Measurements from ENCODE around the gene FAM227B.
"Not testable (repeated sequence)": the region's sequence is repeated elsewhere in the genome, so short reads cannot be mapped to it uniquely, and the experiment has no call there.

Gene FAM227B

GRCh38 chr15:49610157-49610918, 10.3 kb downstream of the FAM227B start:
- no peak for DNase-seq (ENCODE audit: low read depth)

GRCh38 chr15:49606594-49606993, 14.0 kb downstream of the FAM227B start:
- DNase-seq (ENCODE audit: low read depth): no peak

GRCh38 chr15:49605588-49605987, 15.0 kb downstream of the FAM227B start:
- DNase-seq (ENCODE audit: low read depth): no peak

- no peak for DNase-seq (ENCODE audit: low read depth)
Measured at GRCh38 chr15:49604625-49605409, 15.8 kb downstream of the FAM227B start.

- DNase-seq (ENCODE audit: low read depth): not testable (repeated sequence)
Measured at GRCh38 chr15:49592829-49593316, 27.7 kb downstream of the FAM227B start.

GRCh38 chr15:49589030-49589429, 31.6 kb downstream of the FAM227B start:
- no peak for DNase-seq (ENCODE audit: low read depth)

GRCh38 chr15:49573421-49573820, 47.2 kb downstream of the FAM227B start:
- no peak for DNase-seq (ENCODE audit: low read depth)

GRCh38 chr15:49570672-49571071, 49.9 kb downstream of the FAM227B start:
- no peak for DNase-seq (ENCODE audit: low read depth)

GRCh38 chr15:49570174-49570573, 50.4 kb downstream of the FAM227B start:
- no peak for DNase-seq (ENCODE audit: low read depth)

- no peak for DNase-seq (ENCODE audit: low read depth)
Measured at GRCh38 chr15:49560045-49560444, 60.6 kb downstream of the FAM227B start.

- no peak for DNase-seq (ENCODE audit: low read depth)
Measured at GRCh38 chr15:49558929-49559328, 61.7 kb downstream of the FAM227B start.

GRCh38 chr15:49556437-49556836, 64.2 kb downstream of the FAM227B start:
- DNase-seq (ENCODE audit: low read depth): no peak

GRCh38 chr15:49550342-49550741, 70.3 kb downstream of the FAM227B start:
- not testable (repeated sequence) for DNase-seq (ENCODE audit: low read depth)

GRCh38 chr15:49538520-49538919, 82.1 kb downstream of the FAM227B start:
- no peak for DNase-seq (ENCODE audit: low read depth)

GRCh38 chr15:49530092-49530491, 90.5 kb downstream of the FAM227B start:
- DNase-seq (ENCODE audit: low read depth): no peak

GRCh38 chr15:49528289-49528688, 92.3 kb downstream of the FAM227B start:
- no peak for DNase-seq (ENCODE audit: low read depth)

GRCh38 chr15:49521802-49522201, 98.8 kb downstream of the FAM227B start:
- DNase-seq (ENCODE audit: low read depth): no peak

GRCh38 chr15:49512739-49513138, 107.9 kb downstream of the FAM227B start:
- DNase-seq (ENCODE audit: low read depth): not testable (repeated sequence)

GRCh38 chr15:49507261-49507660, 113.4 kb downstream of the FAM227B start:
- no peak for DNase-seq (ENCODE audit: low read depth)

- no peak for DNase-seq (ENCODE audit: low read depth)
Measured at GRCh38 chr15:49506341-49506740, 114.3 kb downstream of the FAM227B start.

GRCh38 chr15:49501586-49501985, 119.0 kb downstream of the FAM227B start:
- DNase-seq (ENCODE audit: low read depth): no peak

GRCh38 chr15:49495993-49496753, 124.4 kb downstream of the FAM227B start:
- DNase-seq (ENCODE audit: low read depth): no peak
